GM18508 (cell line): ENCODE measurements around the gene RARA.

Experiments used
- ATAC-seq: cut with Tn5 transposase; IDR thresholded peaks from one replicate; pipeline ENCODE4 v1.9.1; 2021; ENCODE audit warnings: moderate number of reproducible peaks; ENCODE audit not compliant: insufficient read depth, unreplicated experiment

RARA gene

DNA sequence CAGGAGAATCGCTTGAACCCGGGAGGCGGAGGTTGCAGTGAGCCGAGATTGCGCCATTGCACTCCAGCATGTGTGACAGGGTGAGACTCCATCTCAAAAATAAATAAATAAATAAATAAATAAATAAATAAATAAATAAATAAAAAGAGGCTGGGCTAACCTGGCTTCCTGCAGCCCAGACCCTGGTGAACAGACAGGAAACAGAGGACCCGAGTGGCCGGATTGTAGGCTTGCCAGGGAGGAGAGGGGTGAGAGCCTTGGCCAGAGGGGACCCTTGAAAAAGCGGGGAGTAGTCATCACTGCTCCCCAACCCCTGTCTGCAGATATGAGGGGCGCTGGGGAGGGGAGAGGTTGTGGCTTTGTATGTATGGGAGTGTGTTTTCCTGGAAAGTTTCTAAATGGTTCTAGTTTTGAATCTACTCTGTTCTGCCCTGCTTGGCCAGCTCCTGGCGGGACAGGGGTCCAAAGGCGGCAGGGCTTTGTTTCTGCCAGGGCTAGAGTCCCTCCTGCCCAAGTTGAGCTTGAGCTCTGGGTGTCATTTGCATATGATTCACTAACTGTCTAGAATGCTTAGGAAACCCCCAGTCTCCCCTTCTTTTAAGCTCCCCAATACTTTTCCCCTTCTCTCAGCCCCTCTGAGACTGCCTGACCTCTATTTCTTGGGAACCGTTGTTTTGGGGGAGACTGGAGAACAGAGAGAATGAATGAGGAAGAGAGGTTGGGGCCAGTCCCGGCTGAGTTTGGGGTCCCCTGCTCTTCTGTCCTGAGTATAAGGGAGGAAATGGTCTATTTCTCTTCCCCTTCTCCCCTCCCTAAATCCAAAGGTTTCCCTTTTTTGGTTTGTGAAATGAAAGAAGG lies 16.4 kb downstream of the RARA start:
- no peak for ATAC-seq

DNA sequence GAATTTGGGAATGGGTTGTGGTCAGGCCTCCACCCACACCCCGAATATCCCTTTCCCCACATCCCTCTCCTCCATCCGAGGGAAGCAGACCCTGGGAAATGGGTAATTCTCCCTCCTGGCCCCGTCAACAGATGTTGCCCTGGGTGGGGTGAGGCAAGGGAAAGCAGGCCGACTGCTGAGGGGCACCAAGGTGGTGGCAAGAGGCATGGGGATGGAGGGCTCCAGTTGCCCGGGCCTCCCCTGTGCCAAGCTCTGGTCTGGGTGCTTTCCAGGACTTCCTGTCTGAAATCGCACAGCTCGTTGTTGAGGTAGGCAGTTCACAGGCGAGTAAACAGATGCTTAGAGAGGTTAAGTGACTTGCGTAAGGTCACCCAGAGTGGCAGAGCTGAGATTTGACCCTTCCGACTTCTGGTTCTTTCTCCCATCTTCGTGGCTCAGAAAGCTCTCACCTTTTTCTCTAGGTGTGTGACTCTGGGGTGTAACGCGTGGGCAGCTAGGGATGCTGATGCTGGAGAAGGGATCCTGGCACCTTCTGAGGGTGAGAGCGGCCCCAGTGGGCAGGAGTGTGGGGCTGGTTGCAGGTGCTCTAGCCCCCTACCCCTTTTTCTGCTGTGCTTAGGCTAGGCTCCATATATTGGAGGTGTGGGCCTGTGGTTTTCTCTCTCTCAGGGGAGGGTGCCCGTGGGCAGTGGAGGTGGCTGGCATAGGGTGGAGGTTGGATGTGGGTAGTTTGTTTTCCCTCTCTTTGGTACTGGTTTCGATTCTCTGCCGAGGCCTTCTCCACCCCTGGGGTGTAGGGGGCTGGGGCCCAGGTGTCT lies 17.2 kb downstream of the RARA start:
- no peak for ATAC-seq

DNA sequence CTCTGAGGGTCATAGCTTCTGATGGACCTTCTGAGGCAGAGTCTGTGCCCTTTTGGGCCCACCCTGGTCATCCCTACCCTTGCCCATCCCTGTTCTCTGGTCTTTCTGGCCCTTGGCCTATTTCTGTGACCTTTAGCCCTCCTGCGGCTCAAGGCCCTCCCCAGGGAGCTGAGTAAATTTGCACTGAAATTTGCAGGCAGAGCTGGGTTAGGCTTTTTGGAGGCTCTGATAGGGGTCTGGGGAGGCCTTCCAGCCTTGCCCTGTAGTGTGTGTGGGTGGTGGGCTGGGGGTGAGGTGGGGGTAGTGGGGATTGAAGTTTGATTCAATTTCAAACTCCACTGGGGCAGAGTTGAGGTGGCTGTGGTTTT lies 17.8 kb downstream of the RARA start:
- no peak for ATAC-seq

DNA sequence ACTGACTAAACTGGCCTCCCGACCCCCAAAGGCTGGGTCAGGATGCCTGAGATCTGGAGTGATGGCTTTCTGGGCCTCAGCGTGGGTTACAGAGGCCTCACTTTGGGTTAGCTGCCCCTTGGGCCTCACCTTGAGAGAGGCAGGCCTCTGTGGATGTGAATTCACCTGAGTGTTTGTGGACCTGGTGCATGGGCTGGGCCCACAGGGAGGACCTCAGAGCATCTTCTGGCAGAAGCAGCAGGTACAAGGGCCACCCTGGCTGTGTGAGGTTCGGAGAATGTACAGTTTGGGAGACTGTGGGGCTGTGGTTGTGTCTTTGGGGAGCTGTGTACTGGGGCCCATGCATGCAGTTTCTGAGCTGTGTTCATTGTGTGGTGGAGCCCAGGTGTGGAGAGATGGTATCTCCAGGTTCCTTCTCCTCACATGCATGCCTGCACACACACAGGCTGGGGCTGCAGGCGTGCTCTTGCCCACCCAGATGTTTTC lies 18.3 kb downstream of the RARA start:
- no peak for ATAC-seq

DNA sequence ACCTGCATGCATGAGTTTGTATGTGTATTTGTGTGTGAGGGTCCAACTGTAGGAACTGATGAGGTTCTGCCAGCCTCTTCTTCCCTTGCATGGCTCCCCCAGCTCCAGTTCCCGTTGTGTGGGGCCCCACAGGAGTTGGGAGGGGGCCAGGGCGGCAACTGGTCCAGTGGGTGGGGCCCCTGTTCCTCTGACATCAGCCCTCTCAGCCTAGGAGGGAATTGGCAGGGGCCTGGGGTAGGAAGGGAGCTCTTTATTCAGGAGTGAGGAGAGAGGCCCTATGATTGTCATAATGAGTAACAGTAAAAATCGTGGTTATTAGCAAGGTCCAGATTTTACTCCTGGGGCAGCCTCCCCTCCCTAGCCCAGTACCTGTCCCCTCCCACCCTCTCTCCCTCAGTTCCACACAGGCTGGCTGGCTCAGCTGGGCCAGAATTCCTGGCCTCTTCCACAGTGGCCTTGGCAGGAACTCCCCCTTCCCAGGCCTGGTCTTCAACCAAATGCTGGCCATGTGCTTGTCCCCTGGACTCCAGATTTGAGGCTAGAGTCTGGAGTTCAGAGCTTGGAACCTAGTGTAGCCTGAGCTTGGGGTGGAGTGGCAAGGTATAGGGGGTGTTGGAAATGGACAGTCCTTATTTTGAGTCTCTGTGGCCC lies 18.9 kb downstream of the RARA start:
- no peak for ATAC-seq

DNA sequence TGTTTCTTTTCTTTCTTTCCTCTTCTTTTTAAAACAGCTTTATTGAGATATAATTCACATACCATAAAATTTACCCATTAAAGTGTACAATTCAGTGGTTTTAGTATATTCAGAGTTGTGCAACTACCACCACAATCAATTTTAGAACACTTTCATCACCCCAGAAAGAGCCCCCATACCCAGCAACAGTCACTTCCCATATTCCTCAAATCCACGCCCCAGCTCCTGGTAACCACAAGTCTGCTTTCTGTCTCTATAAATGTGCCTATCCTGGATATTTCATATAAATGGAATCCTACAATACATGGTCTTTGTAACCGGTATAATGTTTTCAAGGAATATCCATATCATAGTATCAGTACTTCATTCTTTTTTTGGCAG lies 19.4 kb downstream of the RARA start:
- no peak for ATAC-seq

DNA sequence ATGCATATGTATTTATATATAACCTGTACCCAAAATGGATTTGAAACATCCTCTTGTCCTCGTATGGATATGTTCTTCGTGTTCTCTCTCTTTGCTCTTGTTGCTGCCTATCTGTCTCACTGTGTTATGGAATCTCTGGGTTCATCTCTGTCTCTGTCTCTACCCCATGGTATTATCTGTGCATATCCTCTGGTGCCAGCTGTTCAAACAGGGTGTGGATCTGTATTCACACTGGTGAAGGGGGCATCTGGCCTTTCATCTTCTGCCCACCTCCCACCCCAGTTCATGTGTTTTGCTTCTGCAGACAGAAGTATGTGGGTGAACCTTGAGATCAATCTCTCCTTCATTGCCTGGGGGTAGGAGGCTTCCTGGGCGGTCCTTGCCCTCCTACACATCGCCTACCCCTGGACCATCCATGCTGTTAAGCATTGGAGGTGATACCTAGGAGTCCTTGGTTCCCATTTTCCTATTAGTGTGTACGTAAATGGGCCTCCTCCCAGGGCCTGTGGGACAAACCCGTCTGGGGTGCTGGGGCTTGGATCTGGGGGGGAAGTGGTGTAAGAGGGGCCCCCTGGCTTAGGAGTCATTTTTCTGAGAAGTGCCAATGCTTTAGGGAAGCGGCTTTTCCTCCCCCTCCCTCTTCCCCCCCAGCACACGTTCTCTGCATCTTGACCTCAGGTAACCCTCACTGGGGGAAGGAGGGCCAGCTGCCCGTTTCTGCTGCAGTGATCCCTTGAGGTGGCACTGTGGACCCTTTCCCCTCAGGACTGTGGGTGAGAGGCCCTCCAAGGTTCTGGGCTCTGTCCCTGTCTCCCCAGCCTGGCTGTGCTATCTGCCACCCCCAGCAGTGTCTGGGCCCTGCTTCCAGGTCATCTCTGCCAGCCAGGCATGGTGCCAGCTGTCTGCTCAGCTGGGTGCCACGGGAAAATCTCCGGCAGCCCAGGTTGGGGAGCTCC lies 21.1 kb downstream of the RARA start:
- no peak for ATAC-seq

DNA sequence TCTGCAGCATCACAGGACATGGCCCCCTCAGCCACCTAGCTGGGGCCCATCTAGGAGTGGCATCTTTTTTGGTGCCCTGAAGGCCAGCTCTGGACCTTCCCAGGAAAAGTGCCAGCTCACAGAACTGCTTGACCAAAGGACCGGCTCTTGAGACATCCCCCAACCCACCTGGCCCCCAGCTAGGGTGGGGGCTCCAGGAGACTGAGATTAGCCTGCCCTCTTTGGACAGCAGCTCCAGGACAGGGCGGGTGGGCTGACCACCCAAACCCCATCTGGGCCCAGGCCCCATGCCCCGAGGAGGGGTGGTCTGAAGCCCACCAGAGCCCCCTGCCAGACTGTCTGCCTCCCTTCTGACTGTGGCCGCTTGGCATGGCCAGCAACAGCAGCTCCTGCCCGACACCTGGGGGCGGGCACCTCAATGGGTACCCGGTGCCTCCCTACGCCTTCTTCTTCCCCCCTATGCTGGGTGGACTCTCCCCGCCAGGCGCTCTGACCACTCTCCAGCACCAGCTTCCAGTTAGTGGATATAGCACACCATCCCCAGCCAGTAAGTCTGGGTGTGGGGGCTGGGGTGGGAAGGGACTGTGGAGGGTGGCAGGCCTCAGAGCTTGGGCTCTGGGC lies 22.0 kb downstream of the RARA start:
- ATAC-seq = no peak

DNA sequence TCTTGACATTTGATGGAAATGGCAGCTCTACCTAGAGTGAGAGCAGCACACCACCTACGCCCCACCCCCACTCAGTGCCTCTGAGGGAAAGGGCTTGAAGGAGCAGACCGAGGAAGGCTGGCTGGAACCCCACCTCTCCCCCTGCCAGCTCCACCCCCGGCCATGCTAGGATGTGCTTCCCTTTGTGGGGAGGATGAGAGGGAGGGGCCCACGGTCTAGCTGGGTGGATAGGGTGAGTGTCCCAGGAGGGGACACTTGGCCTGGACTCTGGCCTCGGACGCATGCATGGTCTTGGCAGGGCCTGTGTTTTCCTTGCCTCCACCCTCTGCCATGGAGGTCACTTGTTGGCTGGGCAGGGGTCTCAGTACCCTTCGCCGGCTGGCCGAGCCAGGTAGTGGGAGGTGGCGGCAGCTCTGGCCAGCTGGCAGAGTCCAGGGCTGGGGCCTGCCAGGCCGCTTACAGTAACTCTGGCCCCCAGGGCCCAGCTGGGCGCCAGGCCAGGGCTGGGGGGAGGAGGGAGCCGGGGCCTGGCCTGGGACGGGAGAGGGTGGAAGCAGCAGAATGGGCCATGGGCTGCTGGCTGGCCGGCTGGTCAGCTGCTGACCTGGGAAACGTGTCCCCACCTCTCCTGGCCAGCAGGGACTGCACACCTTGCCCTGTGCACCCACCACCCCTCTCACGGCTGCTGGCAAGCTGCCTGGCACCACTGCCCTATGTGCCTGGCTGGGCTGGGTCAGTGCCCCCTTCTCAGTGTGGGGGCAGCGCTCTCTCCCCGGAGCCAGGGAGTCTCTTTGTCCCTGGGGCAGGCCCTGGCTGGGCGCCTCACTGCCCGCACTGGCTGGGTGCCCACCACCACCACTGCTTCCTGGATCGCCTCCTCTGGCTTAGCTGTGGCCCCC lies 23.0 kb downstream of the RARA start:
- no peak for ATAC-seq

DNA sequence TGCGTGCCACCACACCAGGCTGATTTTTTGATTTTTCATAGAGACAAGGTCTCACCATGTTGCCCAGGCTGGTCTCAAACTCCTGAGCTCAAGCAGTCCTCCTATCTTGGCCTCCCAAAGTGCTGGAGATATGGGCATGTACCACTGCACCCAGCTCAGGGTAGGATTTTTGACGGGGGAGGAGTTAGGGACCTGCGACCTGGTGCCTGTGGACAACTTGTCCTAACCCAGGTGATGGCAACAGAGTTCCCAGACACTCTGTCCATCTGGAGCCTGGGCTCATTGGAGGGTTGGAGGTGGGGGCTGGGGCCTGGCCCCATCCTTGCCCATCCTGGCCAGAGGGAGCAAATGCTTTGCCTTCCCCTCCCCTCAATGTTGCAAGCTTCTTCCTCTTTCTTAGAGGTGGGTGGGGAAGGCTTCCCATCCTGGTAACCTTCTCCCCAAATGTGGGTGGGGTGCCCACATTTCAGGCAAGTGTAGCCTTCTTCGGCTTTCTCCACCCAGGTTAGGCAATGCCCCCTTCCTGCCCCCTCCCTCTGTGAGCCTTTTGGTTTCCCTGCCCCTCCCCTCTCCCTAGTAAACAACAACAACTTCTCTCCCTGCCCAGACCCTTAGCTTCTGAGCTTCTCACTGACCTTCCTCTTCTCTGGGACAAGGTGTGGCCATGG lies 24.9 kb downstream of the RARA start:
- no peak for ATAC-seq

DNA sequence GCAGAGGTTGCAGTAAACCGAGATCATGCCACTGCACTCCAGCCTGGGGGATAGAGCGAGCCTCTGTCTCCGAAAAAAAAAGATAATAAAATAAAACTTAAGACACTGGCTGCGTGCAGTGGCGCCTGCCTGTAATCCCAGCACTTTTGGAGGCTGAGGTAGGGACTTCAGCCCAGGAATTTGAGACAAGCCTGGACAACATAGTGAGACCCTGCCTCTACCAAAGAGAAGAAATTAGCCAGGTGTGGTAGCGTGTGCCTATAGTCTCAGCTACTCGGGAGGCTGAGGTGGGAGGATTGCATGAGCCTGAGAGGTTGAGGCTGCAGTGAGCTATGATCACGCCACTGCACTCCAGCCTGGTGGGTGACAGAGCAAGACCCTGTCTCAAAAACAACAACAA lies 26.6 kb downstream of the RARA start:
- no peak for ATAC-seq

DNA sequence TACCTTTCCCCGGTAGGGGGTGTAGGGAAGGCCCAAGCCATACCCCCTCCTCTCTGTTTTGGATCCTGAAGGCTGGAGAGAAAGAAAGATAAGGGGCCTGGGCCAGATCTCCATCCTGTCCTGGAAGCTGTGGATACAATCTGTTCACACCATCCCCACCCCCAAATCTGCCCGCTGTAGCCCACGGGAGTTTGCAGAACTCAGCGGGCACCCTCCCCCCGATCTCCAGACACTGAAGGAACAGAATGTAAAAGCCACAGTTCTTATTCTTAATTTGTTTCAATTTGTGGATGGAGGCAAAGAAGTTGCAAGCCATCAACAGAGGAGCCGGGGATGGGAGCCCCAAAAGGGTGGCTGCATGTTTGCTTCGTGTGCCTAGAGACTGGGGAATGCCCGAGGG lies 28.4 kb downstream of the RARA start:
- no peak for ATAC-seq

DNA sequence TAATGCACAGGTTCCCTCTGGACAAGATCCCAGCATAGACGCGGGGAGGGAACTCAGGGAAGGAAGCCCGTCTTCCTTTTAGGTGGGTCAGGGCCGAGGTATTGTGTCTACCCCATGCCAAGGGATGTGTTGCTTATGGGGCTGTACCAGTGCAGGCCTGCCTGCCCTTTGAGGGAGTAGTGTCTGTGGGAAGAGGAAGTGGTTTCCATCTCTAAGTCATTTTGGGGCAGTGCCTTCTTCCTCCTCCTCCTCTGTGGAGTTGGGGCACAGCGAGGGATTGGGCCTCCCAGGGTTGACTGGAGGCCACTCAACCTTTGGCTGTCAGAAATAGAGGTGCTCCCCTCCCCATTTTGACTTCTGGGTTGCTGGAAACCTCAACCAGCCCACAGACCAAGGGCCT lies 29.1 kb downstream of the RARA start:
- ATAC-seq = no peak

DNA sequence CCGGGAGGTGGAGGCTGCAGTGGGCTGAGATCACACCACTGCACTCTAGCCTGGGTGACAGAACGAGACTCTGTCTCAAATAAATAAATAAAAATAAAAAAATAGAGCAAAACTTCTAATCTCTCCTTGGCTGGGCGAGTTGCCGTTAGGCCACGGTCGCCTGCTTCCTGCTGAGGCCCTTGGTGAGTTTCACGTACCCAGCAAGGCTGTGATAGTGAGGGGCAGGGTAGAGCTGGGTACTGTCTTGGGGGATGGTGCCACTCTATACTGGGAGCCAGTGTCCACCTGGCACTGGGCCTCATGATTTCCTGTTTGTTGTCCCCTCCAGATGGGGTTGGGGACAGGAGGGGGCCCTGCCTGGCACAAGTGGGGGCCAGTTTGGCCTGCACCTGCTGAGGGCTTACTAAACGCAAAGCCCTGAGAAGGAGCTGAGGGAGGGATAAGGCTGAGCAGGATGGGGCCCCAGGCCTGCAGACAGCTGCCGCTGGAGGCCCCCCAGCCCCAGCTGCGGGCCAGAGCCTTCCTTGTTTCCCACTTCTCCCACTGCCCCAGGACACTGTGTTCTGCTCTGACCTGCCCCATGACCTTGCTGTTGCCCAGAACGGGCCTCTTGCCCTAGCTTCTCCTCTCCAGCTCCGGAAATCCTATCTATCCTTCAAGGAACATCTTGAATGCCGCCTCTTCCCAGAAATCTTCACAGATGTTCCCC lies 30.1 kb downstream of the RARA start:
- ATAC-seq = no peak

DNA sequence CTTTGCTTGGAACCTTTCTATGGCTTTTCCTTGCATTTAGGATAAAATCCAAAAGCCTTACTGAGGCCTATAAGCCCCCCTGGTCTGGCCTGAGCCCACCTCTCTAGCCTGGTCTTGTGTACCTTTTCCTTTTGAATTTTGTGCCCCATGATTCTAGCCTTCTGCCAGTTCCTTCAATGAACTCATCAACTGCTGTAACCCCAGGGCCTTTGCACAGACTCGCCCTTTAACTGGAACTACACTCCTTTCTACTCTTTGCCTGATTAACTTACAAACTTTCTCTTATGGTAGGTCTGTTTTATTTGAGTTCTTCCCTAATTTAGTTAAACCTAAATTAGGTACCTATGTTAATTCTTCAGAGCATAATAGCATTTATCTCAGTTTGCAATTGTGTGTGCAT lies 31.3 kb downstream of the RARA start:
- no peak for ATAC-seq

DNA sequence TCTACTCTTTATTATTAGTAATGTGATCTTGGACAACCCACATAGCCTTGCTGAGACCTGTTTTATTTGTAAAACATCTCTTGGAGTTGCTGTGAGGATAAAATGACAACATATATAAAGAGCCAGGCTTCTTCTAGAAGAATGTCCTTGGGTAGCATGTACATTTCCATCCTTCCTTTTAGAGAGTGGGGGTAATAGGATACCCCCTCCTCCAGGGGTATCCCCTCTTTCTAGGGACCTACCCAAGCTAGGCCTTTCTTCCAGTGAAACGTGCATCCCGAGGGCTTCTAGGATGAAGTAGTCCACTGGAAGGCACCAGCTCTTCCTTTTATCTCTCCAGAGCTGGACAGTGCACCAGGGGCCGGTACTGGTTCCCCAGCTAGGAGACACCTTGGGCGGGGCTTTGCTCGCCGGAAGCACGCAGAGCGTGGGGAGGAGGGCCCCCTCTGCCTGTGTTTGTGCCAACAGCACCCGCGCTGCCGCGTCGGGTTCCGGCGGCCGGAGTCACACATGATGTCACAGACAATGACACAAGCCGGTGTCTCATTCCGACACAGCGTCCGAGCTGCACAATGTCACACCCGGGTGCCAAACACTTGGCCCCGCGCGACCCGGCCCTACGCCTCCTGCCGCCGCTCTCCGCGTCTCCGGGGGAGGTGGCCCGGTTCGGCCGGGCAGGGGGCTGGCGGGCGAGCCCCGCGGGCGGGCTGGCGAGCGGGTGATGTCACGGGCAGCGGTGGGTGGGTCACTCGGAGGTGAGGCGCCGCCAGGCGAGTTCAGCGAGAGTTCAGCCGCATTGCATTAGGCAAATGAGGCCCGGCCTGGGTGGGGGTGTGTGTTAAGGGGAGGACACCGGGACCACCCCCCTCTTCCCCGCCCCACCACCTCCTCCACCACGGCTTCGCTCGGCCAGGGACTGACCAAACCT lies 32.2 kb downstream of the RARA start:
- no peak for ATAC-seq
